ENCODE data around the gene ASPG. TPM values are rescaled to one million over a fixed set of nuclear protein-coding genes. Genes with fewer than 3 reads are reported as not detected.

Gene ASPG
- total RNA-seq, 1 donor from 2014 or later, result 1.1 TPM

DNA sequence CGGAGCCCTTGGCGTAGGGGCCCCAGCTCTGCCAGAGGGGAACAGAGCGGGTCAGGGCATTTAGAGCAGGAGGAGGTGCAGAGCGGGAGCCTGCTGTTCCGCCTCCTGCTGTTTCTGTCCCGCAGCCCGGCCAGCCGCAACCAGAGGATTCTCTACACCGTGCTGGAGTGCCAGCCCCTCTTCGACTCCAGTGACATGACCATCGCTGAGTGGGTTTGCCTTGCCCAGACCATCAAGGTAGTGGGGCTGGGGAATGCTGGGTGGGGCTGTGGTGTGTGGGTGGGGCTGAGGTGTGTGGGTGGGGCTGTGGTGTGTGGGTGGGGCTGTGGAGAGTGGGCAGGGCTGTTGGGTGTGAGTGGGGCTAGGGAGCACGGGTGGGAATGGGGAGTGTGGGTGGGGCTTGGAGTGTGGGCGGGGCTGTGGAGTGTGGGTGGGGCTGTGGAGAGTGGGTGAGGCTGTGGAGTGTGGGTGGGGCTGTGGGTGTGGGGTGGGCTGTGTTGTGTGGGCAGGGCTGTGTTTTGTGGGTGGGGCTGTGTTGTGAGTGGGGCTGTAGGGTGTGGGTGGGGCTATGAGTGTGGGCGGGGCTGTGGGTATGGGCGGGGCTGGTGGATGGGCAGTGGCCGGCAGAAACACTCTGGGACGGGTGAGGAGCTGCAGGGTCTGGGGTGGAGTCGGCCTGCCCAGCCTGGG, 8.0 kb downstream of the ASPG start:
- DNase-seq (ENCODE audit: low spot score), result no peak

GRCh38 chr14:104094056-104094708, 8.7 kb downstream of the ASPG start:
- DNase-seq (ENCODE audit: low spot score), result no peak

DNA sequence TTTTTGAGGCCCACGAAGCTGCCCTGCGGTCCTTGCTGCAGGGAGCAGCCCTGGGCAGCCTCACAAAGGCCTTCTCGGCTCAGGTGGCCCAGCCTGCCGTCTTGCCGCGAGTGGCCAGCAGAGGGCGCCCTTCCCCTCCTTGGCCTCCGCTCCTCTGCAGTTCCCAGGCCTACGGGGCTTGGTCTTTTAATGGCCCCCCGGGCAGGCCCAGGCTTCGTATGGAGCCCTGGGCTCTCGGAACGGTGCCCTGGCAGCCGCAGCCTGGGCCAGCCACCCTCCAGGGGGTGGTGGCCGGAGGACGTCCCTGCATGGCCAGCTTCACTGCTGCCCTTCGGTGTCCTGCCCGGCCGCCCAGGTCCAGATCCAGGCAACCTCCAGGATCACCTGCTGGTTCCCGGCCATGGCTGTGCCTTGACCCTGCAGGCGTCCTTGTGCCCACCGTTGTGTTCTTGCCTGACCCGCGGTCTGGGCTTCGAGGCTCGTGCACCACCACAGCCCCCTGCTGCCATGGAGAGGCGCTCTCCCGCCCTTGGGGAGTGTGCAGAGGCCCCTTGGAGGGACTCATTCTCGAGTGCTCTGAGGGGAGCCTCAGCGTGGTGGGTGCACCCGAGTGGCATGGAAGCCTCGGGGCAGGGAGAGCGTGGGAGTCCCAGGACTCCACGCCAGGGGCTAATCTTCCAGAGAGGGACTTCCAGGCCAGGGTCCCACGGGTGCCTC, 9.4 kb downstream of the ASPG start:
- no peak for DNase-seq (ENCODE audit: low spot score)

GRCh38 chr14:104095426-104096310, 10.2 kb downstream of the ASPG start:
- no peak for DNase-seq (ENCODE audit: low spot score)

- no peak for DNase-seq (ENCODE audit: low spot score)
These were observed 10.8 kb downstream of the ASPG start for GRCh38 chr14:104096318-104096717.

DNA sequence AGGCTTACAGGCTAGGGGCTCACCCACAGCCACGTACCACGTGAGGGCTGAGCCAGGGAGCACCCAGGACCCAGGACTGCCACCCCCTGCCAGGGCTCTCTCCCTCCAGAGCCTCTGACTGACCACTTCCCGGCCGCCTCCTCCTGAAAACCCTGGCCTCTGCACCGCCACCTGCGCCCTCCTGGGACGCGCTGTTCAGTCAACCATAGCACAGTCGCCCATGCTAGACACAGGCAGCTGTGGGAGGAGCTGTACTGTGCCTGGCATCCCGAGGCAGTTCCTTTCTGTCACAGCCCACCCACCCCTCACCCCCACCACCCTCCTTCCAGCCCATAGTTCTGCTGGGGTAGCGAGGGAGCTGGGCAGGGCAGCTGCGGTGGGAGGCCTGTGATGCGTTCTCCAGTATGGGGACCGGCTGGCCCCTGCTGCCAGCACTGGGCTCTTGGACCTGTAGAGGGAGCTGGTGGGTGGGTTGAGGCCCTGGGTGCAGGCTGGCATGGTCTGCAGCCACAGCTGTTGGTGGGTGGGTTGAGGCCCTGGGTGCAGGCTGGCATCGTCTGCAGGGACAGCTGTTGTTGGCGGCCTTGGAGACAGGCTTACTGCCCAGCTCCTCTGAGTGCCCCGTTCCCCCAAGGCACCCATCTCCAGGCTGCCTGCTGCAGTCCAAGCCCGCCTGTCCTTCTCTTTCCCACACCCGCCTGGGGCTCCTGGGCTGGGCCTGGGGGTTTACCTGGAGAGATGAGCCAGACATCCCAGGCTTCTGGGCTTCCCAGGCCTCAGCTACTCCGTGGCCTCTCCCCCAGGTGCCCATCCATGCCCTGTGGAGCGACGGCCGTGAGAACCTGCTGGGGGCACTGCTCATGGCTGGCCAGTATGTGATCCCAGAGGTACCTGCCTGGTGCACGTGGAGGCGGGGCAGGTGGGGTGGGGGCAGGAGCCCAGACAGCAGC, 11.5 kb downstream of the ASPG start:
- DNase-seq (ENCODE audit: low spot score), result no peak

GRCh38 chr14:104098272-104099095, 13.0 kb downstream of the ASPG start:
- DNase-seq (ENCODE audit: low spot score), result no peak

DNA sequence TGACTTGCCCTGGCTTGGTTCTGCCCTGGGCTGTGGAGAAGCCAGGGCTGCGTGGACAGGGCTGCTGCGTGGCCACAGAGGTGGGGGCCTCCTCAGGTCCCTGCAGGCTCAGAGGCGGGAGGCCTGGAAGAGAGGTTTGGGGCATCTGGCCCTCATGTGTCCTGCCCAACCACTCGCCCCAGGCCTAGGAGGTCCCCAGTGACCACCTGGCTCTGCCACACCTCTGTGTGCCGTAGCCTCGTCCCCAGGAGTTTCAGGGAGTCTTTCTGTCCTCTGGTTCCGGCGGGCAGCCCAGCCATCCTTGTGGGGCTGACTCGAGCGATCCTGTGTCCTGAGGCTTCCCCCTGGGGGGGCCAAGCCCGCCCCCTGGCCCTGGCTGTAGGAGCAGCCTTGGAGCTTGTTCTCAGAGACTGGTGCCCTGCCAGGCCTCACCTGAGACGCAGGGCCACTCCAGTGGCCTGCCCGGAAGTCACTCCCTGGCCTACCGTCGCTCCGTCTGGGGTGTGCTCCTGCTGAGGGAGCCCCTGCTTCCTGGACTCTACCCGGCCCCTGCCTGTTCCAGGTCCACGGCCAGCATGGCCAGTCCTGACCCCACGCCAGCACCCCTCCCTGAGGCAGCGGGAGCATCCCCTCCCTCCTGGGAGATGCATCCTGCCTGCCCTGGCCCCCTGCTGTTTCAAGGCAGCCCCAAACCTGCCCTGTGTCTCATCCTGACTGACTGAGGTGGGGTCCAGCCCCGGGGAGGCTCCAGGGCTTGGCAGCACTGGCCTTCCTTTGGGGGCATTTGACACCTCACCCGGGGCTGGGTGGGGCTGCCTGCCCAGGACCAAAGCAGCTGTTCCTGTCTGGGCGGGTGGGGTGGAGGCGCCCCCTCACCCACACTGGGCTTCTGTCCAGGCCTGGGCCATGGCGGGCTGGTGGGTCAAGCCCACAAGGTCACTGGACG, 13.9 kb downstream of the ASPG start:
- DNase-seq (ENCODE audit: low spot score), result no peak

DNA sequence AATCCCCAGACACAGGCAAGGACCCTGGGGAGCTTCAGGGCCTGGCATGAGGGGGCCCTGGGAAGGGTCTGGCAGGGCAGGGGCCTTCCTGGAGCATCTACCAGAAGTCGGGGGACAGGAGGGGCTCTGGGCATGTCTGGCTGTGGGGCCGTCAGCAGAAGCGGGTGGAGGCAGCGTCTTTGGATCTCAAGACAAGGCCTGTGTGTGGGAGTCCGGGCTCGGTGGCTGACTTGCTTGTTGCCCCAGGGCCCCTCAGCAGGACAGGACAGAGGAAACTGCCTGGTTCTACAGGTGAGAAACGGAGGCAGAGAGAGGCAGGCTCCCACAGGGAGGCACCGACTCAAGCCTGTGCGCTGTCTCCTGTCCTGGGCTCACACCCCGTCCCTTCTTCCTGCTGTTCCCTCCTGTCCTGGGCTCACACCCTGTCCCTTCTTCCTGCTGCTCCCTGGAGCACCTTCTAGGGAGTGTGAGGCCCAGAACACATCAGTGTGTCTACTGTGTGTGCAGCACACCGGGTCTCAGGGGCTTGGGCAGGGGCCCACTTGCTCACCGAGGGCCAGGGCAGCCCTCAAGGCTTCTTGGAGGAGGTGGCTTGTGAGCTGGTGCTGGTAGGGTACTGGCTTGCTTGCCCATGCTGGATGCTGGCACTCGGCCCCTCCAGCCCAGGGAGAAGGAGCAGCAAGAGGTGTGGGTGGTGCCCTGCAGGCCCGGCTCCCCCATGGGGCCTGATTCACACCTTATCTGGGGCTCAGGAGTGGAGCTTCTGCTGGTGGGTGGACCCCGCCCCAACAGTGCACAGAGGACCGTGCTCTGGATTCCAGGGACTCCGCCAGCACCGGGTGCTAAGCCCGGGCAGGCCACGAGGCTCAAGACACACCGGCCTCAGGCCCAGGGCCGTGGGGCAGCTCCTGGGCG, 14.9 kb downstream of the ASPG start:
- no peak for DNase-seq (ENCODE audit: low spot score)

DNA sequence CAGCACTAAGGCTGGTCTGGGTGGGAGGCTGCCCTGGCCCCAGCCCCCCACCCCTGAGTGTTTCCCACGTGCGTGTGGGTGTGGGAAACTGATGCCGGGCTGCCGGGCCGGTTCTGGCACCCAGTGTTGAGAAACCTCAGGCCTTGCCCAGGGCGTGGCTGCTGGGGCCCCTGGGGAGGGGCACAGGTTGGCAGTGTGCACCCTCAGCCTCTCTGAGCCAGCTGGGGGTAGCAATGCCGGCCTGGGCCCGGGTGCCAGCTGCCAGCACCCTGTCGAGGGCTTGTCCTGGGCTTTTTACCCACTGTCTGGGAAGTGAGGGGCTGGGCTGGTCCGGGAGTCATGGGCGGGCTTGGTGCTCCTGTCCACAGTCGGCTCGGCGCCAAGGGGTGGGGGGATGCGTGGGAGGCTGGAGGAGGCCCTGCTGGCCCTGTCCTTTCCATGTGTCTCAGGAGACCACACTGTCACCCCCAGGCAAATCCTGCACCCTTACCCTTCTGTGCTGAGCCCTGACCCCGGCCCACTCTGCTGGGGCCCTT, 15.7 kb downstream of the ASPG start:
- no peak for DNase-seq (ENCODE audit: low spot score)

DNA sequence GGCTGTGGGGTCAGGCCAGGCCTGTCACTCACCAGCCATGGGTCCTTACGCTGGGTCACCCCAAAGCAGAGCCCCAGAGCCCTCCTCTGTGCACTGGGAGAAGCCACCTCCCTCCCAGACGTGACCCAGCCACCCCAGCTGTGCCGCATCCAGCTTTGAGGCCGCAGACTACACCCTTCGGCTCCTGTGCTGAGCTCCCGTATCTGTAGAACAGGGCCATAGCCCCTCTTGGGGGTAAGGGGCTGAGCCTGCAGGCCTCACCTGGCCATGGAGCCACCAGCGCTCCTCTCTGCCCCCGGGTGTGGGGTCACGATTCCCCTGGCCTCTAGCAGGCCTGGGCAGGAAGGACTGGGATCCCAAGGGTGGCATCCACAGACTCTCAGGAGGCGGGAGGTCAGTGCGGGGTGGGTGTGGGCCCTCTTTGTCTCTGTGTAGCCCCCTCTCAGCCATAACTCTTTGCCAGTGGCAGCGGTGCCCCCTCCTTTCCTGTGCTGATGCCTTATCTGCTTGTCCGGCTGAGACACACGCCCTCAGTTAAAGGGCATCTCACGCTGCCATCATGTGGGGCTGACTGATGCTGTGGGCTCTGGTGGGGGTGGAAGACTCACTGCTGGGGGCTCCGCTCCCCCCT, 16.3 kb downstream of the ASPG start:
- DNase-seq (ENCODE audit: low spot score), result no peak

DNA sequence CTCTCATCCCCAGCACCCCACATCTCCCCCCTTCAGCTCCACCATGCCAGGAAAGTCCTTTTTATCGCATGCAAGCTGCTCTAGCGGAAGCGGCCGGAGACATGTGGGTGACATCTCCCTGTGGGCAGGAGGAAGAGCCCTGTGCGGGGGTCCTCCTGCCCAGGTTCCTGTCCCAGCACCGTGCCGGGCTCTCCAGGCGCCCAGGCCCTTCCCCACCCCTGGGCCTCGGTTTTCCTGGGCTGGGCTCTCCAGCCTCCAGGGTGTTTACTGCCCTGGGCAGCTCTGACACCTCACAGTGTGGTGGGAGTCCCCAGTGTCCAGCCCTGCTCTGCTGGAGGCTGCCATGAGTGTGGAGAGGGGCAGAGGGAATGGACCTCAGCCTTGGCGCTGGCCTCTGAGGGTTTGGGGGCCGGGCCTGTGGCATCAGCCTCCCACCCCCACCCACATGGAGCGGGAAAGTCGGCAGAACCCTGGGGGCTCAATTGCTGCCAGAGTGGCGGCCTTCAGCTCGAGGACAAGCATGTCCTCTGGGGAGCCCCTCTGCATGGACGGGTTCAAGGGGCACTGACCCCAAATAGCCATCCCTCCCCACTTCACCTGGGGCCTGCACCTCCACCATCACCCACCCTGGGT, 16.9 kb downstream of the ASPG start:
- no peak for DNase-seq (ENCODE audit: low spot score)

- DNase-seq (ENCODE audit: low spot score), result no peak
These were observed 17.6 kb downstream of the ASPG start for GRCh38 chr14:104103061-104103445.

GRCh38 chr14:104103446-104104075, 18.1 kb downstream of the ASPG start:
- DNase-seq (ENCODE audit: low spot score), result no peak

All from mesenteric fat pad (tissue), 1 donor.